Keratinocyte (primary cell): Measurements from ENCODE around the gene SLC30A3. TPM values are rescaled to one million over a fixed set of nuclear protein-coding genes. Genes with fewer than 3 reads are reported as not detected.

Source experiments
- DNase-seq: peaks from one replicate; pipeline ENCODE4 v3.0.0-alpha.2; 2011; ENCODE audit warnings: low read depth, missing footprints, low spot score
- FAIRE-seq: peaks from 2 replicates; lab custom pipeline; 2011; peaks lifted over from hg19 to GRCh38; lab: Jason Lieb, UNC
- H2AFZ ChIP-seq: 2 replicates; pipeline ENCODE4 v1.6.0; 2012; ENCODE audit warnings: low read length, control low read depth, inconsistent platforms; ENCODE audit not compliant: control insufficient read depth
- H3K27ac ChIP-seq: 2 replicates; pipeline ENCODE4 v1.5.1; 2011; ENCODE audit warnings: low read length; ENCODE audit not compliant: control insufficient read depth, insufficient read depth
- H3K27me3 ChIP-seq: 3 replicates; pipeline ENCODE4 v1.6.0; 2011; ENCODE audit warnings: low read length; ENCODE audit not compliant: control insufficient read depth, insufficient read depth; ENCODE audit errors: extremely low read depth
- H3K36me3 ChIP-seq, 2 experiments: 2 replicates in 1 of 2; 3 replicates in 1 of 2; pipeline ENCODE4 v1.5.1; 2011; ENCODE audit warnings: low read length in 2 of 2, mild to moderate bottlenecking in 1 of 2; ENCODE audit not compliant: control insufficient read depth in 2 of 2, insufficient read depth in 2 of 2; ENCODE audit errors: extremely low read depth in 1 of 2
- H3K4me1 ChIP-seq: 3 replicates; pipeline ENCODE4 v1.5.1; 2011; ENCODE audit warnings: low read length; ENCODE audit not compliant: control insufficient read depth, insufficient read depth; ENCODE audit errors: extremely low read depth
- H3K4me2 ChIP-seq: 3 replicates; pipeline ENCODE4 v1.6.0; 2011; ENCODE audit warnings: low read depth, low read length; ENCODE audit not compliant: control insufficient read depth, insufficient read depth; ENCODE audit errors: extremely low read depth
- H3K4me3 ChIP-seq, 3 experiments: fragments of 200-600 bp in 1 of 3; sonication (generic) in 1 of 3; 2 replicates in 2 of 3; 3 replicates in 1 of 3; pipeline ENCODE4 v1.5.1; 2011 to 2016; ENCODE audit warnings: low read length in 3 of 3, mild to moderate bottlenecking in 3 of 3, control low read depth in 2 of 3, inconsistent platforms in 1 of 3, low read depth in 1 of 3, mixed read lengths in 1 of 3, mixed run types in 1 of 3, moderate library complexity in 1 of 3; ENCODE audit not compliant: control insufficient read depth in 2 of 3, insufficient read depth in 2 of 3; ENCODE audit errors: extremely low read depth in 1 of 3
- H3K79me2 ChIP-seq: 2 replicates; pipeline ENCODE4 v1.6.0; 2012; ENCODE audit warnings: low read length; ENCODE audit not compliant: control insufficient read depth, insufficient read depth
- H3K9ac ChIP-seq: 3 replicates; pipeline ENCODE4 v1.6.0; 2011; ENCODE audit warnings: low read length; ENCODE audit not compliant: control insufficient read depth, insufficient read depth; ENCODE audit errors: extremely low read depth
- H3K9me1 ChIP-seq: 3 replicates; pipeline ENCODE4 v1.6.0; 2011; ENCODE audit warnings: low read length; ENCODE audit not compliant: control insufficient read depth, insufficient read depth; ENCODE audit errors: extremely low read depth
- H3K9me3 ChIP-seq: 2 replicates; pipeline ENCODE4 v1.5.1; 2012; ENCODE audit warnings: low read depth, low read length; ENCODE audit not compliant: control insufficient read depth
- H4K20me1 ChIP-seq: 3 replicates; pipeline ENCODE4 v1.6.0; 2011; ENCODE audit warnings: low read length; ENCODE audit not compliant: control insufficient read depth, insufficient read depth; ENCODE audit errors: extremely low read depth
- CTCF ChIP-seq, 3 experiments: IDR thresholded peaks in 1 of 3; conservative IDR thresholded peaks in 1 of 3; optimal IDR thresholded peaks in 1 of 3; 2 replicates in 2 of 3; 3 replicates in 1 of 3; pipeline versions ENCODE3 to v1.5.1; 2011; ENCODE audit warnings: low read length in 3 of 3, mild to moderate bottlenecking in 3 of 3, moderate library complexity in 2 of 3, control low read depth in 1 of 3, inconsistent platforms in 1 of 3; ENCODE audit not compliant: insufficient read depth in 2 of 3; ENCODE audit errors: extremely low read depth in 1 of 3
- EZH2 ChIP-seq: IDR thresholded peaks from one replicate; pipeline ENCODE4 v1.6.1; 2012; ENCODE audit warnings: inconsistent platforms, mild to moderate bottlenecking, low read length, moderate library complexity
- dilution Hi-C: fragments of 300-500 bp; cut with MboI; formaldehyde crosslinking; loops from one replicate; pipeline ENCODE4 v1.7.0; 2020; ENCODE audit warnings: low sequenced_read_pairs; ENCODE audit not compliant: extremely low pct_ligation_motif_present
- polyA plus RNA-seq, 5 experiments: library from polyadenylated mRNA; depleted of rRNA in 3 of 5; stranded (reverse) in 3 of 5; stranded (forward) in 1 of 5; unstranded in 1 of 5; fragments of >200 nt; gene quantifications; 1 replicate in 1 of 5; 2 replicates in 3 of 5; 3 replicates in 1 of 5; pipeline versions ENCODE4 v1.2.1 to v1.2.3, GENCODE V29; 2011 to 2012; ENCODE audit warnings: missing spikeins in 2 of 5, low read depth in 1 of 5, low replicate concordance in 1 of 5

SLC30A3 gene
- polyA plus RNA-seq, 1 donor (not counting 4 experiments of a cell fraction or from before 2014, with no cell fraction given) = not detected

- Histone ChIP-seq H3K4me1 (peaks cover 17% of the 10 kb centered on the region), H2AFZ (no peak overlapping the region), H4K20me1 (peaks cover 3% of the 10 kb centered on the region), H3K27ac (no peak overlapping the region), H3K27me3 (no peaks in the 10 kb centered on the region), H3K79me2 (peaks cover 21% of the 10 kb centered on the region), H3K36me3 (peaks cover 27 to 54% of the 10 kb centered on the region in 2 experiments), H3K9me1 (no peaks in the 10 kb centered on the region), H3K9ac (no peak overlapping the region), H3K4me3 (no peak overlapping the region), H3K4me2 (no peak overlapping the region), H3K9me3 (no peaks in the 10 kb centered on the region)
- dilution Hi-C loops = no loop called here
- no peak for FAIRE-seq
- TF ChIP-seq CTCF (optimal IDR thresholded peaks at IDR 0.05 in 1 of 3, IDR thresholded peaks at IDR 0.05 in 1 of 3, conservative IDR thresholded peaks at IDR 0.05 in 1 of 3; ENCODE audit: extremely low read depth in 1 of 3, insufficient read depth in 2 of 3, low read length in 3 of 3) = no peak
- TF ChIP-seq EZH2 = no peak
- DNase-seq = no peak
Observed at GRCh38 chr2:27220091-27220490, 42.8 kb downstream of the SLC30A3 start.

- peaks cover 17% of the 10 kb centered on the region for H3K4me1 ChIP-seq
- peaks cover 21% of the 10 kb centered on the region for H3K79me2 ChIP-seq
- no peaks in the 10 kb centered on the region for H3K9me1 ChIP-seq
- no peak overlapping the region for H3K9ac ChIP-seq
- no peak overlapping the region for H3K4me2 ChIP-seq
- H4K20me1 ChIP-seq = no peaks in the 10 kb centered on the region
- dilution Hi-C loops = no loop called here
- no peak overlapping the region for H2AFZ ChIP-seq
- TF ChIP-seq EZH2 (no peak), CTCF (optimal IDR thresholded peaks at IDR 0.05 in 1 of 3, IDR thresholded peaks at IDR 0.05 in 1 of 3, conservative IDR thresholded peaks at IDR 0.05 in 1 of 3; ENCODE audit: extremely low read depth in 1 of 3, insufficient read depth in 2 of 3, low read length in 3 of 3) (no peak)
- H3K36me3 ChIP-seq = peaks cover 19 to 46% of the 10 kb centered on the region in 2 experiments
- no peak overlapping the region for H3K27ac ChIP-seq
- DNase-seq = no peak
- FAIRE-seq = no peak
- H3K9me3 ChIP-seq = no peaks in the 10 kb centered on the region
- H3K4me3 ChIP-seq = no peak overlapping the region
- no peaks in the 10 kb centered on the region for H3K27me3 ChIP-seq
Observed at GRCh38 chr2:27219091-27219490, 43.8 kb downstream of the SLC30A3 start.
